SK-N-SH treated with all-trans-retinoic acid at 6 μM for 48 hours (cell line): ENCODE results near the gene WNK1.

Experiments
- ATAC-seq: fragments of 200-7000 bp; cut with Tn5 transposase; 3 replicates; pipeline ENCODE4 v1.9.1; 2020; ENCODE audit warnings: mild to moderate bottlenecking, moderate library complexity
- ARNTL ChIP-seq: fragments of 450-650 bp; formaldehyde crosslinking; IDR thresholded peaks from 2 replicates; pipeline ENCODE4 v1.5.0; 2020; ENCODE audit warnings: low read depth, mild to moderate bottlenecking, moderate library complexity, borderline replicate concordance
- BACH2 ChIP-seq: fragments of 250-450 bp; sonication (Bioruptor Pico); IDR thresholded peaks from 2 replicates; pipeline ENCODE4 v1.9.0; 2021; ENCODE audit warnings: mild to moderate bottlenecking, borderline replicate concordance
- CSDC2 ChIP-seq: fragments of 250-450 bp; sonication (Bioruptor Pico); IDR thresholded peaks from 2 replicates; pipeline ENCODE4 v1.5.0; 2020; ENCODE audit warnings: mild to moderate bottlenecking, moderate library complexity
- ESRRG ChIP-seq: fragments of 250-450 bp; sonication (Bioruptor Pico); IDR thresholded peaks from 2 replicates; pipeline ENCODE4 v1.6.1; 2021; ENCODE audit warnings: mild to moderate bottlenecking
- GLIS3 ChIP-seq: fragments of 250-450 bp; sonication (Bioruptor Pico); IDR thresholded peaks from 2 replicates; pipeline ENCODE4 v1.5.0; 2020; ENCODE audit warnings: mild to moderate bottlenecking, moderate library complexity
- ISL1 ChIP-seq: fragments of 250-450 bp; sonication (Bioruptor Pico); IDR thresholded peaks from 2 replicates; pipeline ENCODE4 v2.1.2; 2022; ENCODE audit warnings: mild to moderate bottlenecking, moderate library complexity
- OSR1 ChIP-seq: fragments of 250-450 bp; sonication (Bioruptor Pico); IDR thresholded peaks from 2 replicates; pipeline ENCODE4 v1.8.0; 2022; ENCODE audit warnings: moderate library complexity, mild to moderate bottlenecking, inconsistent platforms
- PPARA ChIP-seq: fragments of 250-450 bp; sonication (Bioruptor Pico); IDR thresholded peaks from 2 replicates; pipeline ENCODE4 v1.5.0; 2020; ENCODE audit warnings: mild to moderate bottlenecking, borderline replicate concordance
- RARB ChIP-seq: fragments of 250-450 bp; sonication (Bioruptor Pico); IDR thresholded peaks from 2 replicates; pipeline ENCODE4 v1.8.0; 2021; ENCODE audit warnings: mild to moderate bottlenecking, moderate library complexity
- SNAI2 ChIP-seq: fragments of 250-450 bp; sonication (Bioruptor Pico); IDR thresholded peaks from 2 replicates; pipeline ENCODE4 v1.5.0; 2020; ENCODE audit warnings: mild to moderate bottlenecking, moderate library complexity
- TCF4 ChIP-seq: fragments of 250-450 bp; sonication (Bioruptor Pico); IDR thresholded peaks from 2 replicates; pipeline ENCODE4 v1.8.0; 2021; ENCODE audit warnings: mild to moderate bottlenecking, moderate library complexity, borderline replicate concordance
- TOX ChIP-seq: fragments of 250-450 bp; sonication (Bioruptor Pico); IDR thresholded peaks from 2 replicates; pipeline ENCODE4 v1.8.0; 2021; ENCODE audit warnings: mild to moderate bottlenecking, moderate library complexity, borderline replicate concordance
- ZC3H10 ChIP-seq: fragments of 250-450 bp; sonication (Bioruptor Pico); IDR thresholded peaks from 2 replicates; pipeline ENCODE4 v1.5.1; 2021; ENCODE audit warnings: mild to moderate bottlenecking, moderate library complexity
- ZFP3 ChIP-seq: fragments of 250-450 bp; sonication (Bioruptor Pico); IDR thresholded peaks from 2 replicates; pipeline ENCODE4 v1.5.0; 2020; ENCODE audit warnings: mild to moderate bottlenecking, moderate library complexity
- ZFP30 ChIP-seq: fragments of 450-650 bp; formaldehyde crosslinking; IDR thresholded peaks from 2 replicates; pipeline ENCODE4 v1.5.0; 2022; ENCODE audit warnings: mild to moderate bottlenecking, moderate library complexity
- ZNF565 ChIP-seq: fragments of 450-650 bp; formaldehyde crosslinking; conservative IDR thresholded peaks from 2 replicates; pipeline ENCODE4 v1.5.0; 2020; ENCODE audit warnings: low read depth, mild to moderate bottlenecking, moderate library complexity
- ZNF70 ChIP-seq: fragments of 450-650 bp; formaldehyde crosslinking; IDR thresholded peaks from 2 replicates; pipeline ENCODE4 v1.5.0; 2020; ENCODE audit warnings: mild to moderate bottlenecking, moderate library complexity
- ZNF8 ChIP-seq: fragments of 450-650 bp; formaldehyde crosslinking; IDR thresholded peaks from 2 replicates; pipeline ENCODE4 v1.5.0; 2020; ENCODE audit warnings: mild to moderate bottlenecking, moderate library complexity
- TF ChIP-seq, protein P1 (sequence below): fragments of 250-450 bp; sonication (Bioruptor Pico); IDR thresholded peaks from 2 replicates; pipeline ENCODE4 v1.5.0; 2020; ENCODE audit warnings: mild to moderate bottlenecking, moderate library complexity
- TF ChIP-seq, protein P2 (sequence below): fragments of 250-450 bp; sonication (Bioruptor Pico); IDR thresholded peaks from 2 replicates; pipeline ENCODE4 v1.5.1; 2020; ENCODE audit warnings: low read depth, mild to moderate bottlenecking, moderate library complexity
- TF ChIP-seq, protein P3 (sequence below): fragments of 250-450 bp; sonication (Bioruptor Pico); IDR thresholded peaks from 2 replicates; pipeline ENCODE4 v1.8.0; 2020; ENCODE audit warnings: mild to moderate bottlenecking, moderate library complexity, borderline replicate concordance
- TF ChIP-seq, protein P4 (sequence below): fragments of 250-450 bp; sonication (Bioruptor Pico); IDR thresholded peaks from 2 replicates; pipeline ENCODE4 v1.5.1; 2021; ENCODE audit warnings: mild to moderate bottlenecking, moderate library complexity
- TF ChIP-seq, protein P5 (sequence below): fragments of 250-450 bp; sonication (Bioruptor Pico); IDR thresholded peaks from 2 replicates; pipeline ENCODE4 v1.8.0; 2021; ENCODE audit warnings: low read depth, mild to moderate bottlenecking, moderate library complexity, borderline replicate concordance

The WNK1 gene

DNA sequence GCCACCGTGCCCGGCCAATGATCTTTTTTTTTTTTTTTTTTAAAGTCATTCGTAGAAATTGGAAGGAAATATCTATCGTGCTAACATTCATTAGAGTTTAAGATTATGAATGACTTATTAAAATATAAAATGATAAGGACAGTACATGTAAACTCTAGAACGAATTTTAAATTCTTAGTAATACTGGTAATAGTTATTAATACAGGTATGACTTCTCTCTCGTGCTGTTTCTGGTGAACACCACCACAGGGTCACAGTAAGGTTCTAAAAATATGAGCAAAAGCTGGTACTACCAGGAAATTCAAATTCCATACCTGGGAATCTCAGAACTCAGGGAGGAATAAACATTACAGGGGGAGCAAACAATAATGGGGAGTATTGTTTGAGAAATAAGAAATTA lies 26.2 kb downstream of the WNK1 start:
- ATAC-seq: no peak
- TF ChIP-seq ZFP30 (CRISPR knock-in tag): no peak
- TF ChIP-seq ZNF70 (CRISPR knock-in tag): no peak
- TF ChIP-seq BACH2 (CRISPR knock-in tag): no peak
- no peak for TF ChIP-seq ISL1
- TF ChIP-seq SNAI2: no peak
- TF ChIP-seq, protein P1, sequence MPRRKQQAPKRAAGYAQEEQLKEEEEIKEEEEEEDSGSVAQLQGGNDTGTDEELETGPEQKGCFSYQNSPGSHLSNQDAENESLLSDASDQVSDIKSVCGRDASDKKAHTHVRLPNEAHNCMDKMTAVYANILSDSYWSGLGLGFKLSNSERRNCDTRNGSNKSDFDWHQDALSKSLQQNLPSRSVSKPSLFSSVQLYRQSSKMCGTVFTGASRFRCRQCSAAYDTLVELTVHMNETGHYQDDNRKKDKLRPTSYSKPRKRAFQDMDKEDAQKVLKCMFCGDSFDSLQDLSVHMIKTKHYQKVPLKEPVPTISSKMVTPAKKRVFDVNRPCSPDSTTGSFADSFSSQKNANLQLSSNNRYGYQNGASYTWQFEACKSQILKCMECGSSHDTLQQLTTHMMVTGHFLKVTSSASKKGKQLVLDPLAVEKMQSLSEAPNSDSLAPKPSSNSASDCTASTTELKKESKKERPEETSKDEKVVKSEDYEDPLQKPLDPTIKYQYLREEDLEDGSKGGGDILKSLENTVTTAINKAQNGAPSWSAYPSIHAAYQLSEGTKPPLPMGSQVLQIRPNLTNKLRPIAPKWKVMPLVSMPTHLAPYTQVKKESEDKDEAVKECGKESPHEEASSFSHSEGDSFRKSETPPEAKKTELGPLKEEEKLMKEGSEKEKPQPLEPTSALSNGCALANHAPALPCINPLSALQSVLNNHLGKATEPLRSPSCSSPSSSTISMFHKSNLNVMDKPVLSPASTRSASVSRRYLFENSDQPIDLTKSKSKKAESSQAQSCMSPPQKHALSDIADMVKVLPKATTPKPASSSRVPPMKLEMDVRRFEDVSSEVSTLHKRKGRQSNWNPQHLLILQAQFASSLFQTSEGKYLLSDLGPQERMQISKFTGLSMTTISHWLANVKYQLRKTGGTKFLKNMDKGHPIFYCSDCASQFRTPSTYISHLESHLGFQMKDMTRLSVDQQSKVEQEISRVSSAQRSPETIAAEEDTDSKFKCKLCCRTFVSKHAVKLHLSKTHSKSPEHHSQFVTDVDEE (CRISPR knock-in tag): no peak
- no peak for TF ChIP-seq TOX (CRISPR knock-in tag)
- TF ChIP-seq RARB (CRISPR knock-in tag): no peak
- no peak for TF ChIP-seq ZFP3 (CRISPR knock-in tag)
- TF ChIP-seq, protein P2, sequence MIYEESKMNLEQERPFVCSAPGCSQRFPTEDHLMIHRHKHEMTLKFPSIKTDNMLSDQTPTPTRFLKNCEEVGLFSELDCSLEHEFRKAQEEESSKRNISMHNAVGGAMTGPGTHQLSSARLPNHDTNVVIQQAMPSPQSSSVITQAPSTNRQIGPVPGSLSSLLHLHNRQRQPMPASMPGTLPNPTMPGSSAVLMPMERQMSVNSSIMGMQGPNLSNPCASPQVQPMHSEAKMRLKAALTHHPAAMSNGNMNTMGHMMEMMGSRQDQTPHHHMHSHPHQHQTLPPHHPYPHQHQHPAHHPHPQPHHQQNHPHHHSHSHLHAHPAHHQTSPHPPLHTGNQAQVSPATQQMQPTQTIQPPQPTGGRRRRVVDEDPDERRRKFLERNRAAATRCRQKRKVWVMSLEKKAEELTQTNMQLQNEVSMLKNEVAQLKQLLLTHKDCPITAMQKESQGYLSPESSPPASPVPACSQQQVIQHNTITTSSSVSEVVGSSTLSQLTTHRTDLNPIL (CRISPR knock-in tag): no peak
- no peak for TF ChIP-seq CSDC2
- no peak for TF ChIP-seq ZNF8 (CRISPR knock-in tag)
- TF ChIP-seq, protein P3, sequence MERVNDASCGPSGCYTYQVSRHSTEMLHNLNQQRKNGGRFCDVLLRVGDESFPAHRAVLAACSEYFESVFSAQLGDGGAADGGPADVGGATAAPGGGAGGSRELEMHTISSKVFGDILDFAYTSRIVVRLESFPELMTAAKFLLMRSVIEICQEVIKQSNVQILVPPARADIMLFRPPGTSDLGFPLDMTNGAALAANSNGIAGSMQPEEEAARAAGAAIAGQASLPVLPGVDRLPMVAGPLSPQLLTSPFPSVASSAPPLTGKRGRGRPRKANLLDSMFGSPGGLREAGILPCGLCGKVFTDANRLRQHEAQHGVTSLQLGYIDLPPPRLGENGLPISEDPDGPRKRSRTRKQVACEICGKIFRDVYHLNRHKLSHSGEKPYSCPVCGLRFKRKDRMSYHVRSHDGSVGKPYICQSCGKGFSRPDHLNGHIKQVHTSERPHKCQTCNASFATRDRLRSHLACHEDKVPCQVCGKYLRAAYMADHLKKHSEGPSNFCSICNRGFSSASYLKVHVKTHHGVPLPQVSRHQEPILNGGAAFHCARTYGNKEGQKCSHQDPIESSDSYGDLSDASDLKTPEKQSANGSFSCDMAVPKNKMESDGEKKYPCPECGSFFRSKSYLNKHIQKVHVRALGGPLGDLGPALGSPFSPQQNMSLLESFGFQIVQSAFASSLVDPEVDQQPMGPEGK (CRISPR knock-in tag): no peak
- no peak for TF ChIP-seq OSR1 (CRISPR knock-in tag)
- TF ChIP-seq ZC3H10: no peak
- TF ChIP-seq, protein P4, sequence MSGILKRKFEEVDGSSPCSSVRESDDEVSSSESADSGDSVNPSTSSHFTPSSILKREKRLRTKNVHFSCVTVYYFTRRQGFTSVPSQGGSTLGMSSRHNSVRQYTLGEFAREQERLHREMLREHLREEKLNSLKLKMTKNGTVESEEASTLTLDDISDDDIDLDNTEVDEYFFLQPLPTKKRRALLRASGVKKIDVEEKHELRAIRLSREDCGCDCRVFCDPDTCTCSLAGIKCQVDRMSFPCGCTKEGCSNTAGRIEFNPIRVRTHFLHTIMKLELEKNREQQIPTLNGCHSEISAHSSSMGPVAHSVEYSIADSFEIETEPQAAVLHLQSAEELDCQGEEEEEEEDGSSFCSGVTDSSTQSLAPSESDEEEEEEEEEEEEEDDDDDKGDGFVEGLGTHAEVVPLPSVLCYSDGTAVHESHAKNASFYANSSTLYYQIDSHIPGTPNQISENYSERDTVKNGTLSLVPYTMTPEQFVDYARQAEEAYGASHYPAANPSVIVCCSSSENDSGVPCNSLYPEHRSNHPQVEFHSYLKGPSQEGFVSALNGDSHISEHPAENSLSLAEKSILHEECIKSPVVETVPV (CRISPR knock-in tag): no peak
- no peak for TF ChIP-seq ESRRG
- TF ChIP-seq, protein P5, sequence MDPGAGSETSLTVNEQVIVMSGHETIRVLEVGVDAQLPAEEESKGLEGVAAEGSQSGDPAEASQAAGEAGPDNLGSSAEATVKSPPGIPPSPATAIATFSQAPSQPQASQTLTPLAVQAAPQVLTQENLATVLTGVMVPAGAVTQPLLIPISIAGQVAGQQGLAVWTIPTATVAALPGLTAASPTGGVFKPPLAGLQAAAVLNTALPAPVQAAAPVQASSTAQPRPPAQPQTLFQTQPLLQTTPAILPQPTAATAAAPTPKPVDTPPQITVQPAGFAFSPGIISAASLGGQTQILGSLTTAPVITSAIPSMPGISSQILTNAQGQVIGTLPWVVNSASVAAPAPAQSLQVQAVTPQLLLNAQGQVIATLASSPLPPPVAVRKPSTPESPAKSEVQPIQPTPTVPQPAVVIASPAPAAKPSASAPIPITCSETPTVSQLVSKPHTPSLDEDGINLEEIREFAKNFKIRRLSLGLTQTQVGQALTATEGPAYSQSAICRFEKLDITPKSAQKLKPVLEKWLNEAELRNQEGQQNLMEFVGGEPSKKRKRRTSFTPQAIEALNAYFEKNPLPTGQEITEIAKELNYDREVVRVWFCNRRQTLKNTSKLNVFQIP (CRISPR knock-in tag): no peak
- TF ChIP-seq, all 23 proteins: peak for 0

DNA sequence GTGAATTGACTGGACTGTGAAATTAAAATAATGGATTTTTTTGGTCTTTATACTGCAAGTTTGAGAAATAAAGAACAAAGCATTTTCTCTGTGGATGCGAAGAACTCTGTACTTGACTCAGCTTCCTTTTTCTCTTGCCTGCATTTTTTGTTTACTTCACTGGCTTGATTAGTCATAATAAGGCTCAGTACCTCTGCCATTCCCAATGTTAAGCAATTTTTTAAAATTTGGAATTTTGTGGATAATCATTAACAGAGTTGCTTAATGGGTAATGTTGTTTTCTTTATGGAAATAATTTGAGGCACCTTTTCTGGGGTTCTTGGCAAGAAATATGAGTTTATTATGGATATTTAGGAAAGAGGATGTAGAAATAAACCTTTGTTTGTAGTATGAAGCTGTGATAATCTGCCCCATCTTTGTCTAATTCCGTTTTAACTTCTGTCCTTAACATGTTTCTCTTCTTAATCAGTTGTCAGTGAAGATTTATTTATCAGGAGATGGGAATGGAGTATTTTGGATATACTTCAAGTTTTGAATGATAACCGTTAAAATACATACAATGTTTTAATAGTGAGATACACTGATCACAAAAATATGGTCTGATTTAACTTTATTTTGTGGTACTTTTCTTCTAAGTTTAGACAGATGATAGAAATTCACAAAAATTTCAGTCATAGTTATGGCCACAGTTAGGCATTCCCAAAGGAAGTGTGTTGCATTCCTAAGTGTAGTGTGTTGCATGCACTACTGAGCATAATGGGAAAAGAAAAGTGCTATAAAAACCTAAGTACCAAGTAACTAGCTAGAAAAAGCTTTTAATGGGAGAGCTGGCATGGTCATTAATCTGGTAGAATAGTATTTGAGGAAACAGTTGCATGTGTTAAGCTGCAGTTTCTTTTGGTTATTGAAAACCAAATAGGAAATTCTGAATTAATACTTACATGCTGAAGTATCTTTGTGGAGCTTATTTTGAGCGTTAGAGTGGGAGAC lies 27.7 kb downstream of the WNK1 start:
- TF ChIP-seq ZNF565 (no peak), ISL1 (peak; percentile 27), ZFP30 (CRISPR knock-in tag) (no peak)
- peak; percentile 92 for ATAC-seq

DNA sequence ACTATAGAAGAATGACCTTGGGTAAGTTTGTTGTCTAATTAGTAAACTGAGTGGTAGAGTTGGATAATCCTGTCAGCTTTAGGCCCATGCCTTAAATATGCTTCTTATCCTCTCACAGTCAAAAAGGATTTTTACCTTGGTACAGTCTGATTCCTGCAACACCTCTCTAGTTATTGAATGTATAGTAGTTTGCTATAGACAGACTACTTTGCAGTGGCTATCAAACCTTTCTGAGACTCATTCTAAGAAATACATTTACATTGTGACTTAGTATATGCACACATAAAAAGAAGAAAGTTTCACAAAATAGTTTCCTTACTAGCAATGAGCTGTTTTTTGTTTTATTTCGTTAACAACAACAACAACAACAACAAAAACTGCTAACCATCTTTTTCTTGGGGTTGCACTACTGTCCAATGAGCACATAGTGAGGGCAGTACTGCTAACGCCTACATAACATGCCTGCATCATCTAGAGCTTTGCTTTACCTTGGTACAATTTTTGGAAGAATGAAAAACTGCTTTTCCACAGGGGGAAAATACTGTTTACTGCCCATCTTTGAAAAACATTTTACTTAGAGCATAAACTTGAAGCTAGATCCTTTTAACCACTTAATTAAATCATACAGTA lies 28.5 kb downstream of the WNK1 start:
- peak; percentile 52 for ATAC-seq
- TF ChIP-seq BACH2 (CRISPR knock-in tag) (no peak), TCF4 (CRISPR knock-in tag) (no peak), GLIS3 (CRISPR knock-in tag) (no peak), RARB (CRISPR knock-in tag) (no peak), ARNTL (CRISPR knock-in tag) (no peak), ISL1 (no peak), SNAI2 (no peak), ZNF8 (CRISPR knock-in tag) (no peak), PPARA (CRISPR knock-in tag) (no peak), ZNF565 (no peak)
- TF ChIP-seq, protein P5 (CRISPR knock-in tag): no peak
- TF ChIP-seq, protein P4 (CRISPR knock-in tag): no peak
